ENCODE results near the gene SLC26A1.

GRCh38 chr4:1042352-1043055, 49.3 kb upstream of the SLC26A1 start:
- TF ChIP-seq EP300 (IDR thresholded peaks at IDR 0.05), result no peak
- TF ChIP-seq, protein P1, sequence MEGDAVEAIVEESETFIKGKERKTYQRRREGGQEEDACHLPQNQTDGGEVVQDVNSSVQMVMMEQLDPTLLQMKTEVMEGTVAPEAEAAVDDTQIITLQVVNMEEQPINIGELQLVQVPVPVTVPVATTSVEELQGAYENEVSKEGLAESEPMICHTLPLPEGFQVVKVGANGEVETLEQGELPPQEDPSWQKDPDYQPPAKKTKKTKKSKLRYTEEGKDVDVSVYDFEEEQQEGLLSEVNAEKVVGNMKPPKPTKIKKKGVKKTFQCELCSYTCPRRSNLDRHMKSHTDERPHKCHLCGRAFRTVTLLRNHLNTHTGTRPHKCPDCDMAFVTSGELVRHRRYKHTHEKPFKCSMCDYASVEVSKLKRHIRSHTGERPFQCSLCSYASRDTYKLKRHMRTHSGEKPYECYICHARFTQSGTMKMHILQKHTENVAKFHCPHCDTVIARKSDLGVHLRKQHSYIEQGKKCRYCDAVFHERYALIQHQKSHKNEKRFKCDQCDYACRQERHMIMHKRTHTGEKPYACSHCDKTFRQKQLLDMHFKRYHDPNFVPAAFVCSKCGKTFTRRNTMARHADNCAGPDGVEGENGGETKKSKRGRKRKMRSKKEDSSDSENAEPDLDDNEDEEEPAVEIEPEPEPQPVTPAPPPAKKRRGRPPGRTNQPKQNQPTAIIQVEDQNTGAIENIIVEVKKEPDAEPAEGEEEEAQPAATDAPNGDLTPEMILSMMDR (IDR thresholded peaks at IDR 0.05), result no peak

Data from tibial nerve (tissue), 4 donors.